ENCODE measurements around the gene SMAD7.

Gene SMAD7

GRCh38 chr18:48940854-48941611 is 9.7 kb downstream of the SMAD7 start:
- peak overlapping the region in 9 of 10 experiments; percentile 2 to 50 (median 22); a peak in 14 of 20 replicates for H3K4me3 ChIP-seq

GRCh38 chr18:48939205-48940097 is 11.3 kb downstream of the SMAD7 start:
- H3K36me3 ChIP-seq: peaks cover 0 to 63% (median 14%) of the 10 kb centered on the region in 11 experiments; a peak in 16 of 22 replicates
- peak overlapping the region in 7 of 11 experiments; percentile 30 to 63 (median 50); a peak in 9 of 22 replicates for H3K27ac ChIP-seq
- peak overlapping the region in 1 of 10 experiments; percentile 50; a peak in 1 of 20 replicates for H3K4me3 ChIP-seq
- peak overlapping the region; percentile 74 to 99 (median 91) for H3K4me2 ChIP-seq
- H3K9ac ChIP-seq: peak overlapping the region in 9 of 11 experiments; percentile 4 to 63 (median 17); a peak in 12 of 22 replicates
- H4K20me1 ChIP-seq: peaks cover 39 to 98% (median 94%) of the 10 kb centered on the region in 11 experiments
- TF ChIP-seq Cebpa-rat (IDR thresholded peaks at IDR 0.05): no peak
- H3K27me3 ChIP-seq: peaks cover 0 to 5% (median 0%) of the 10 kb centered on the region in 11 experiments; a peak in 3 of 22 replicates
- H3K9me3 ChIP-seq (replicated peaks in 1 of 11): no peaks in the 10 kb centered on the region
- H3K4me1 ChIP-seq: peaks cover 73 to 100% (median 98%) of the 10 kb centered on the region in 10 experiments

More at GRCh38 chr18:48940854-48941611, 9.7 kb downstream of the SMAD7 start:
- peaks cover 54 to 100% (median 97%) of the 10 kb centered on the region in 11 experiments for H4K20me1 ChIP-seq
- H3K27ac ChIP-seq: peak overlapping the region in 9 of 11 experiments; percentile 16 to 63 (median 50); a peak in 15 of 22 replicates
- peak in 1 of 11 experiments; percentile 13; a peak in 1 of 22 replicates for TF ChIP-seq Cebpa-rat (IDR thresholded peaks at IDR 0.05)
- peaks cover 64 to 99% (median 95%) of the 10 kb centered on the region in 10 experiments for H3K4me1 ChIP-seq
- H3K27me3 ChIP-seq: peaks cover 0 to 10% (median 0%) of the 10 kb centered on the region in 11 experiments; a peak in 4 of 22 replicates
- H3K4me2 ChIP-seq: peak overlapping the region; percentile 74 to 99 (median 89)
- no peaks in the 10 kb centered on the region for H3K9me3 ChIP-seq (replicated peaks in 1 of 11)
- peaks cover 6 to 79% (median 29%) of the 10 kb centered on the region in 11 experiments; a peak in 17 of 22 replicates for H3K36me3 ChIP-seq
- H3K9ac ChIP-seq: peak overlapping the region; percentile 8 to 63 (median 51); a peak in 16 of 22 replicates

- Histone ChIP-seq H3K4me3 (no peak overlapping the region), H4K20me1 (peaks cover 32 to 98% (median 89%) of the 10 kb centered on the region in 11 experiments; a peak in 19 of 22 replicates)
These were observed 11.9 kb downstream of the SMAD7 start for GRCh38 chr18:48938827-48939204.

GRCh38 chr18:48937869-48938750 is 12.7 kb downstream of the SMAD7 start:
- H3K4me3 ChIP-seq: no peak overlapping the region
- H3K4me1 ChIP-seq: peaks cover 83 to 100% (median 98%) of the 10 kb centered on the region in 10 experiments
- no peak for TF ChIP-seq Cebpa-rat (IDR thresholded peaks at IDR 0.05)
- H3K27me3 ChIP-seq: no peaks in the 10 kb centered on the region; a peak in 1 of 22 replicates
- H3K27ac ChIP-seq: no peak overlapping the region
- no peak overlapping the region for H3K9ac ChIP-seq
- peak overlapping the region; percentile 26 to 99 (median 95) for H3K4me2 ChIP-seq
- H3K36me3 ChIP-seq: peaks cover 0 to 50% (median 9%) of the 10 kb centered on the region in 11 experiments; a peak in 12 of 22 replicates
- no peaks in the 10 kb centered on the region for H3K9me3 ChIP-seq (replicated peaks in 1 of 11)
- H4K20me1 ChIP-seq: peaks cover 25 to 97% (median 82%) of the 10 kb centered on the region in 11 experiments; a peak in 19 of 22 replicates

More at GRCh38 chr18:48938827-48939204, 11.9 kb downstream of the SMAD7 start:
- Histone ChIP-seq H3K4me1 (peaks cover 76 to 100% (median 98%) of the 10 kb centered on the region in 10 experiments), H3K9me3 (replicated peaks in 1 of 11) (no peaks in the 10 kb centered on the region), H3K36me3 (peaks cover 0 to 57% (median 9%) of the 10 kb centered on the region in 11 experiments; a peak in 14 of 22 replicates), H3K4me2 (peak overlapping the region; percentile 26 to 99 (median 95); a peak in 19 of 22 replicates), H3K27ac (no peak overlapping the region), H3K9ac (no peak overlapping the region), H3K27me3 (peaks cover 0 to 5% (median 0%) of the 10 kb centered on the region in 11 experiments; a peak in 3 of 22 replicates)
- TF ChIP-seq Cebpa-rat (IDR thresholded peaks at IDR 0.05): no peak

- peak overlapping the region; percentile 1 to 73 (median 69); a peak in 20 of 22 replicates for H3K9ac ChIP-seq
- H3K4me3 ChIP-seq: peak overlapping the region in 9 of 10 experiments; percentile 8 to 60 (median 44); a peak in 14 of 20 replicates
- H3K27me3 ChIP-seq: no peaks in the 10 kb centered on the region
- H3K9me3 ChIP-seq (replicated peaks in 1 of 11): no peaks in the 10 kb centered on the region
- H3K36me3 ChIP-seq: peaks cover 0 to 35% (median 5%) of the 10 kb centered on the region in 11 experiments; a peak in 8 of 22 replicates
- H3K27ac ChIP-seq: peak overlapping the region in 9 of 11 experiments; percentile 69 to 82 (median 78); a peak in 19 of 22 replicates
- TF ChIP-seq Cebpa-rat (IDR thresholded peaks at IDR 0.05): no peak
- H4K20me1 ChIP-seq: peaks cover 10 to 96% (median 81%) of the 10 kb centered on the region in 11 experiments; a peak in 18 of 22 replicates
- peaks cover 95 to 100% (median 98%) of the 10 kb centered on the region in 10 experiments for H3K4me1 ChIP-seq
- H3K4me2 ChIP-seq: peak overlapping the region; percentile 80 to 99 (median 95)
These were observed 15.4 kb downstream of the SMAD7 start for GRCh38 chr18:48935433-48935774.

GRCh38 chr18:48934723-48935432 is 15.9 kb downstream of the SMAD7 start:
- H3K4me3 ChIP-seq: peak overlapping the region; percentile 4 to 60 (median 40); a peak in 14 of 20 replicates
- peak overlapping the region; percentile 80 to 99 (median 95) for H3K4me2 ChIP-seq
- peaks cover 95 to 100% (median 98%) of the 10 kb centered on the region in 10 experiments for H3K4me1 ChIP-seq
- peaks cover 0 to 31% (median 5%) of the 10 kb centered on the region in 11 experiments; a peak in 8 of 22 replicates for H3K36me3 ChIP-seq
- H3K9me3 ChIP-seq (replicated peaks in 1 of 11): no peaks in the 10 kb centered on the region
- H3K27me3 ChIP-seq: no peaks in the 10 kb centered on the region
- H3K9ac ChIP-seq: peak overlapping the region; percentile 1 to 73 (median 69); a peak in 20 of 22 replicates
- peaks cover 6 to 96% (median 81%) of the 10 kb centered on the region in 11 experiments; a peak in 18 of 22 replicates for H4K20me1 ChIP-seq
- H3K27ac ChIP-seq: peak overlapping the region; percentile 25 to 82 (median 77); a peak in 20 of 22 replicates
- TF ChIP-seq Cebpa-rat (IDR thresholded peaks at IDR 0.05): peak in 4 of 11 experiments; percentile 24 to 51 (median 41); a peak in 4 of 22 replicates

GRCh38 chr18:48934415-48934722 is 16.4 kb downstream of the SMAD7 start:
- peaks cover 95 to 100% (median 98%) of the 10 kb centered on the region in 10 experiments for H3K4me1 ChIP-seq
- peaks cover 0 to 27% (median 5%) of the 10 kb centered on the region in 11 experiments; a peak in 8 of 22 replicates for H3K36me3 ChIP-seq
- H3K27ac ChIP-seq: peak overlapping the region in 10 of 11 experiments; percentile 55 to 82 (median 78); a peak in 19 of 22 replicates
- H3K9me3 ChIP-seq (replicated peaks in 1 of 11): no peaks in the 10 kb centered on the region
- H4K20me1 ChIP-seq: peaks cover 6 to 96% (median 81%) of the 10 kb centered on the region in 11 experiments; a peak in 18 of 22 replicates
- no peaks in the 10 kb centered on the region for H3K27me3 ChIP-seq
- H3K4me3 ChIP-seq: peak overlapping the region in 8 of 10 experiments; percentile 8 to 60 (median 45); a peak in 14 of 20 replicates
- H3K9ac ChIP-seq: peak overlapping the region; percentile 1 to 73 (median 69); a peak in 19 of 22 replicates
- peak overlapping the region; percentile 80 to 99 (median 95) for H3K4me2 ChIP-seq
- TF ChIP-seq Cebpa-rat (IDR thresholded peaks at IDR 0.05): no peak

Measured in BLaER1 treated with 17β-estradiol and CSF1 and Interleukin-3, amounts not matched to agents 10 nM and 100 nM (cell line).